Activated naive CD8-positive, alpha-beta T cell (primary cell): Measurements from ENCODE around the gene ZNF582.
A peak's percentile ranks its signal among the peaks of the same experiment; 100 is the strongest.
"Not testable (repeated sequence)": the region's sequence is repeated elsewhere in the genome, so short reads cannot be mapped to it uniquely, and the experiment has no call there.

Experiments used
- H3K27ac Mint-ChIP-seq: one replicate; pipeline ENCODE4 v1.8.0; 2021; ENCODE audit warnings: mixed read lengths
- H3K27me3 Mint-ChIP-seq: one replicate; pipeline ENCODE4 v1.8.0; 2021; ENCODE audit warnings: mixed read lengths
- H3K36me3 Mint-ChIP-seq: one replicate; pipeline ENCODE4 v1.8.0; 2021; ENCODE audit warnings: mixed read lengths
- H3K4me1 Mint-ChIP-seq: one replicate; pipeline ENCODE4 v1.8.0; 2021; ENCODE audit warnings: low read depth, mixed read lengths
- H3K4me3 Mint-ChIP-seq: one replicate; pipeline ENCODE4 v1.8.0; 2021; ENCODE audit warnings: mild to moderate bottlenecking, mixed read lengths
- H3K9me3 Mint-ChIP-seq: one replicate; pipeline ENCODE4 v1.8.0; 2021; ENCODE audit warnings: low read depth, mixed read lengths

The ZNF582 gene

GRCh38 chr19:56369886-56370676 is 23.3 kb downstream of the ZNF582 start:
- peak overlapping the region; percentile 69 for H3K4me3 Mint-ChIP-seq
- peaks cover 22% of the 10 kb centered on the region for H3K9me3 Mint-ChIP-seq
- peak overlapping the region; percentile 11 for H3K27ac Mint-ChIP-seq
- H3K27me3 Mint-ChIP-seq: no peaks in the 10 kb centered on the region
- peaks cover 55% of the 10 kb centered on the region for H3K36me3 Mint-ChIP-seq
- H3K4me1 Mint-ChIP-seq: peaks cover 29% of the 10 kb centered on the region

GRCh38 chr19:56367829-56368711 is 25.3 kb downstream of the ZNF582 start:
- peak overlapping the region; percentile 88 for H3K27ac Mint-ChIP-seq
- H3K9me3 Mint-ChIP-seq: peaks cover 30% of the 10 kb centered on the region
- H3K4me1 Mint-ChIP-seq: peaks cover 29% of the 10 kb centered on the region
- H3K4me3 Mint-ChIP-seq: peak overlapping the region; percentile 92
- no peaks in the 10 kb centered on the region for H3K27me3 Mint-ChIP-seq
- H3K36me3 Mint-ChIP-seq: peaks cover 40% of the 10 kb centered on the region

GRCh38 chr19:56360841-56361240 is 32.5 kb downstream of the ZNF582 start:
- Mint-ChIP-seq H3K27me3 (no peaks in the 10 kb centered on the region), H3K36me3 (peaks cover 39% of the 10 kb centered on the region), H3K4me3 (no peak overlapping the region), H3K9me3 (peaks cover 43% of the 10 kb centered on the region), H3K4me1 (no peaks in the 10 kb centered on the region), H3K27ac (no peak overlapping the region)

GRCh38 chr19:56356944-56357343 is 36.4 kb downstream of the ZNF582 start:
- Mint-ChIP-seq H3K4me3 (no peak overlapping the region), H3K27me3 (no peaks in the 10 kb centered on the region), H3K27ac (no peak overlapping the region), H3K36me3 (peaks cover 33% of the 10 kb centered on the region), H3K4me1 (no peaks in the 10 kb centered on the region), H3K9me3 (peaks cover 19% of the 10 kb centered on the region)

- no peak overlapping the region for H3K4me3 Mint-ChIP-seq
- H3K27ac Mint-ChIP-seq: no peak overlapping the region
- H3K4me1 Mint-ChIP-seq: no peaks in the 10 kb centered on the region
- H3K36me3 Mint-ChIP-seq: peaks cover 27% of the 10 kb centered on the region
- H3K27me3 Mint-ChIP-seq: no peaks in the 10 kb centered on the region
- peaks cover 15% of the 10 kb centered on the region for H3K9me3 Mint-ChIP-seq
These were observed 37.8 kb downstream of the ZNF582 start for GRCh38 chr19:56355517-56355916.

GRCh38 chr19:56351208-56351607 is 42.1 kb downstream of the ZNF582 start:
- no peaks in the 10 kb centered on the region for H3K4me1 Mint-ChIP-seq
- peaks cover 3% of the 10 kb centered on the region for H3K36me3 Mint-ChIP-seq
- no peak overlapping the region for H3K27ac Mint-ChIP-seq
- H3K9me3 Mint-ChIP-seq: no peaks in the 10 kb centered on the region
- no peak overlapping the region for H3K4me3 Mint-ChIP-seq
- H3K27me3 Mint-ChIP-seq: no peaks in the 10 kb centered on the region

- H3K4me3 Mint-ChIP-seq: no peak overlapping the region
- H3K27me3 Mint-ChIP-seq: no peaks in the 10 kb centered on the region
- no peak overlapping the region for H3K27ac Mint-ChIP-seq
- no peaks in the 10 kb centered on the region for H3K4me1 Mint-ChIP-seq
- H3K36me3 Mint-ChIP-seq: no peaks in the 10 kb centered on the region
- no peaks in the 10 kb centered on the region for H3K9me3 Mint-ChIP-seq
These were observed 42.8 kb downstream of the ZNF582 start for GRCh38 chr19:56350416-56351045.

GRCh38 chr19:56348289-56348877 is 45.0 kb downstream of the ZNF582 start:
- no peaks in the 10 kb centered on the region for H3K9me3 Mint-ChIP-seq
- H3K27me3 Mint-ChIP-seq: no peaks in the 10 kb centered on the region
- H3K4me3 Mint-ChIP-seq: no peak overlapping the region
- no peaks in the 10 kb centered on the region for H3K4me1 Mint-ChIP-seq
- no peaks in the 10 kb centered on the region for H3K36me3 Mint-ChIP-seq
- no peak overlapping the region for H3K27ac Mint-ChIP-seq

GRCh38 chr19:56347163-56347778 is 46.1 kb downstream of the ZNF582 start:
- H3K27ac Mint-ChIP-seq: no peak overlapping the region
- H3K9me3 Mint-ChIP-seq: no peaks in the 10 kb centered on the region
- H3K36me3 Mint-ChIP-seq: peaks cover 5% of the 10 kb centered on the region
- peaks cover 3% of the 10 kb centered on the region for H3K27me3 Mint-ChIP-seq
- no peak overlapping the region for H3K4me3 Mint-ChIP-seq
- no peaks in the 10 kb centered on the region for H3K4me1 Mint-ChIP-seq

- Mint-ChIP-seq H3K4me1 (no peaks in the 10 kb centered on the region), H3K27ac (no peak overlapping the region), H3K4me3 (no peak overlapping the region), H3K27me3 (peaks cover 6% of the 10 kb centered on the region), H3K9me3 (peaks cover 4% of the 10 kb centered on the region), H3K36me3 (peaks cover 17% of the 10 kb centered on the region)
These were observed 51.4 kb downstream of the ZNF582 start for GRCh38 chr19:56341948-56342347.

GRCh38 chr19:56339031-56339430 is 54.3 kb downstream of the ZNF582 start:
- not testable (repeated sequence) for H3K9me3 Mint-ChIP-seq, H3K4me3 Mint-ChIP-seq, H3K27me3 Mint-ChIP-seq

GRCh38 chr19:56337077-56337476 is 56.3 kb downstream of the ZNF582 start:
- not testable (repeated sequence) for H3K27ac Mint-ChIP-seq, H3K4me1 Mint-ChIP-seq, H3K4me3 Mint-ChIP-seq, H3K27me3 Mint-ChIP-seq, H3K9me3 Mint-ChIP-seq
- peaks cover 24% of the 10 kb centered on the region for H3K36me3 Mint-ChIP-seq

More at GRCh38 chr19:56339031-56339430, 54.3 kb downstream of the ZNF582 start:
- peaks cover 17% of the 10 kb centered on the region for H3K36me3 Mint-ChIP-seq
- H3K27ac Mint-ChIP-seq, H3K4me1 Mint-ChIP-seq: not testable (repeated sequence)

GRCh38 chr19:56335371-56335770 is 58.0 kb downstream of the ZNF582 start:
- not testable (repeated sequence) for H3K4me1 Mint-ChIP-seq, H3K27me3 Mint-ChIP-seq, H3K27ac Mint-ChIP-seq, H3K4me3 Mint-ChIP-seq
- Mint-ChIP-seq H3K9me3 (peaks cover 11% of the 10 kb centered on the region), H3K36me3 (peaks cover 20% of the 10 kb centered on the region)

GRCh38 chr19:56333506-56333905 is 59.8 kb downstream of the ZNF582 start:
- Mint-ChIP-seq H3K27me3 (peaks cover 2% of the 10 kb centered on the region), H3K36me3 (peaks cover 15% of the 10 kb centered on the region), H3K4me3 (no peak overlapping the region), H3K27ac (no peak overlapping the region), H3K4me1 (no peaks in the 10 kb centered on the region), H3K9me3 (peaks cover 8% of the 10 kb centered on the region)
